NCI-H524 treated with DMSO at 0.1 percent for 48 hours (cell line): Measurements from ENCODE around the gene NEK4.

Experiments used
- DNase-seq: peaks from one replicate; lab custom pipeline; 2025; lab: John Stamatoyannopoulos, UW

Gene NEK4

DNA sequence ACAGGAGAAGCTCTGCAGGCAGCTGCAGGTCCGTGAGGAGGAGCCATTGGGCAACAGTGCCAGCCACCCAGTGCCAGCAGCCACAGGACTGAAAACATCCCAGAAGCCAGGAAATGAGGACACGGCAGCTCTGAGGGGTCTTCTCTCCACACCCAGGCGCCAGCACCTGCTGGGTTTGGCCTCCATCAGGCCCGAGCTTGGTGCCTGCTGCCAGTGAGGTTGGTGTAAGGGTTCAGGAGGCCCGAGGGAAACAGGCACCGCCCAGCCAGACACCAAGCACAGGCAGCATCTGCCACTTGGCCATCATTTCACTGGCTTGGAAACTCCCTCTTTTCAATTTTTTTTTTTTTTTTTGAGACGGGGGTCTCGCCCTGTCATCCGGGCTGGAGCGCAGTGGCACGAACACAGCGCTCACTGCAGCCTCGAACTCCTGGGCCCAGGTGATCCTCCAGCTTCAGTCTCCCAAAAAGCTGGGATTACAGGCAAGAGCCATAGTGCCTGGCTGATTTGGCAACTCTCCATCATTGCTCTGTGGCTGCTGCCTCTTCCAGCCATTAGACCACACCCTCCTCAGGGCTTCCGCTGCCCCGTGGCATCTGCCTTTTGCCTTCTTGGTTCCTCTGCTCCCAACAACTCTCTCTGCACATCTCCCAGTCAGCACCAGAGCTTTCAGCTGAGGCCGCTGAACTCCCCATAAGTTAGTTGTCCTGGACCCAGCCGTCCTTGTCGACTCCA, 22.4 kb upstream of the NEK4 start:
- DNase-seq, result no peak

DNA sequence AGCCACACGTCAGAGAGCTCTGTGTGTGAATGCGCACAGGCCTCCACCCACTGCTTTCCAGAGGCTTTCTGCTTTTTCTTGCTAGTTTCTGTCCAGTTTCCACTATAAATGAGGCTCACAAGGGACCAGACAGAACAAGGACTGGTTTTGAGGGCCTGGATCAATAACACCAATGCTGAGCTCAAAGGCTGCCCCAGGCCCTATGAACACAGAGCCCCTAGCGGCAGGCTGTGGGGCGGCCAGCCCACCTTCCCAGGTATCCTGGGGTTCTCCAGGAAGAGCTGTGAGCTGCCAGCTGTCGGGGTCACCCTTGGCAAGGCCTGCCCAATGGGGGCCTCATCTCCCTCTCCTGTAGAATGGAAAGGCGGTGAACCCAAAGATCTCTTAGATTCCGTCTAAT, 21.7 kb upstream of the NEK4 start:
- DNase-seq, result no peak

- DNase-seq, result no peak
Measured at GRCh38 chr3:52791928-52792327, 21.2 kb upstream of the NEK4 start.

GRCh38 chr3:52791366-52791765, 20.6 kb upstream of the NEK4 start:
- DNase-seq, result no peak

GRCh38 chr3:52790741-52791140, 20.0 kb upstream of the NEK4 start:
- no peak for DNase-seq

DNA sequence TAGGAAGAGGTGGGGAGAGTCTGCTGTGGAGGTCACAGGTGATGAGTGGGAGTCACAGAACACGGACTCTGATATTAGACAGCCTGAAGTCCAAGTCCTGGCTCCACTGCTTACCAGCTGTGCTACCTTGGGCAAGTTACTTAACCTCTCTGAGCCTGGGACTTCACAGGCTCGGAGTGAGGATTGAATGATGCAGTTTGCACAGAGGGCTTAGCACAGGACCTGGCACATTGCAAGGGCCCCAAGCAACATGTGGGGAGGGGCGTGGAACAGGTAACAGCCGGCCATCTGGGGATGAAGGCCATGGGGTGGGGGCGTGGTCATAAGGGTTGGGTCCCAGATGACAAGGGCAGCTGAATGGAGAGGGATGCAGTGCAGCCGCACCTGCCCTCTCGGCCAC, 19.6 kb upstream of the NEK4 start:
- DNase-seq, result no peak

DNA sequence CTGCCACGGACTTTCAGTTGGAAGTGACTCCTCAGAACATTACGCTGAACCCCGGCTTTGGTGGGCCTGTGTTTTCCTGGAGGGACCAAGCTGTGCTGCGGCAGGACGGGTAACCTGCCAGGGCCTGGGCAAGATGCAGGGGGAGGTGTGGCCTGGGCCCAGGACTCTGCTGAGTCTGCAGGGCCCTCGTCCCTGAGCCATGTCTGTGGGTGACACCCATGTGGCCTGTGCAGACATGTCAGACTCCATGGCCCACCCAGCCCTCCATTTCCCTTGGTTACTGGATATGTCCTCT, 19.0 kb upstream of the NEK4 start:
- DNase-seq, result no peak

DNA sequence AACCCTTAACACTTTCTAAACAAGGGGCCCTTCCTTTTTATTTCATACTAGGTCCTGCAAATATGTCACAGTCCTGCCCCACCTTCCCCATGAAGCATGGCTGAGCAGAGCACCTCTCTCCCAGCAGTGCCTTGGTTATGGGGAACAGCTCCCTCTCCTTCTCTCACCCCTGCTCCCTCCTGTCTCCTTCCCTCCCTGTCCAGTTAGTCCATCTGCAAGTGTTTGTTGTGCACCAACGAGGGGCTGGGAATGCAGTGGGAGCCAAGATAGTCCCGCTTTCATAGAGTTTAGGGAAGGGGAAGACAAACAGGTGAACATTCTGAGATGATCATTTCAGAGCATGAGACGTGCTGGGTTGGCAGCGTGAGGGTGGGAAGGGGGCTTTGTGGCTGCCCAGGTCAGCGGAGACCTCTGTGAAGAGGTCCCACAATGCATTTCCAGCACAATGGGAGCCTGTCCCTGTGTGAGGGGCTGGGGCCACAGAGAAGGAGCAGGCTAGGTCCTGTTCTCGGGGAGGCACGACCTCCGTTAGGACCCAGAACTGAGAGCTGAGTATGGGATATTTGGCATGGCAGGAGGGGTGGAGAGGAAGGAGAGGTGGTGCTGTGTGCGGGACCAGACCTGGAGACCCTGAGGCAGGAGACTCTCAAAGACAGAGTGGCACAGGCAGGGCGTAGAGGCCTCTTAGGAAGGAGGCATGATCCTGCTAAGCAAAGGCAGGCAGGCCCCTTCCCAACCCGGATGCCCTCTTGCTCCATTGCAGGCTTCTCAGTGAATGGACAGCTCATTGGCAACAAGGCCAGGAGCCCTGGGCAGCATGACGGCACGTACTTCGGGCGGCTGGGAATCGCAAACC, 18.4 kb upstream of the NEK4 start:
- no peak for DNase-seq

DNA sequence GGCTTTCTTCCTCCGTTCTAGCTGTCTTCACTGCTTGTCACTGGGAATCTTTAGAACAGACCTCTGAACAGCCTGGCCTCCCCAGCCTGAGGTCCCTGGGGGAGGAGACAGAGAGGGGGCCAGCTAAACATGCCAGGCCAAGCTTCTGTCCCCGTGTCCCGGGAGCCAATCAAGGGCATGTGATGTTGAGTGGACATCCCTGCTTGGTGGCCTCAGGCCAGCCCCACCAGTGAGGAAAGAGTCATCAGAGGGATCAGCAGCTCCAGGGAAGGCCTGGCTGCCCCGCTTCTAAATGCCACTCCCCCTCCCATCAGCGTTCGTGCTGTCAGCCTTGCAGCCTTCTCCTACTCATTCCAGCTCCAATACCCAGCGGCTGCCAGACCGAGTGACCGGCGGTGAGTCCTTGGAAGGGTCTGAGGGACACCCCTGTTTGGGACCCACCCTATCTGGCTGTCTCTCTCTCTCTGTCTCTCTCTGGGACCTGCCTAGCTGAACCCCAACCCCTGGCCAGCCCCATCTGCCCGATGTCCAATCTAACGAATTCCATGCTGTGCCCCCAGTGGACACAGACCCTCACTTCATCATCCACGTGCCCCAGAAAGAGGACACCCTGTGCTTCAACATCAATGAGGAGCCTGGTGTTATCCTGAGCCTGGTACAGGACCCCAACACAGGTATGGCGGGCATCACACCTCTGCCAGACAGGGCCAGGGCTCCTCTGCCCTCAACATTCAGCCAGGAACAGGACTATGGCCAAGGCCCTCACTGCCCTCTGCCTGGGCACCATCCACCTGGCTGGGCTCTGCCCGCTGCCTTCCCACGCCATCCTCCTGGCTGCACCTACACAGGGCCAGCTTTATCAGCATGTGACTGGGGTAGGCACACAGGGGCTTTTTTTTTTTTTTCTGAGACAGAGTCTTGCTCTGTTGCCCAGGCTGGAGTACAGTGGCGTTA, 17.2 kb upstream of the NEK4 start:
- DNase-seq, result no peak

- no peak for DNase-seq
Measured at GRCh38 chr3:52787246-52787645, 16.5 kb upstream of the NEK4 start.

- DNase-seq, result no peak
Measured at GRCh38 chr3:52786330-52787215, 15.8 kb upstream of the NEK4 start.

DNA sequence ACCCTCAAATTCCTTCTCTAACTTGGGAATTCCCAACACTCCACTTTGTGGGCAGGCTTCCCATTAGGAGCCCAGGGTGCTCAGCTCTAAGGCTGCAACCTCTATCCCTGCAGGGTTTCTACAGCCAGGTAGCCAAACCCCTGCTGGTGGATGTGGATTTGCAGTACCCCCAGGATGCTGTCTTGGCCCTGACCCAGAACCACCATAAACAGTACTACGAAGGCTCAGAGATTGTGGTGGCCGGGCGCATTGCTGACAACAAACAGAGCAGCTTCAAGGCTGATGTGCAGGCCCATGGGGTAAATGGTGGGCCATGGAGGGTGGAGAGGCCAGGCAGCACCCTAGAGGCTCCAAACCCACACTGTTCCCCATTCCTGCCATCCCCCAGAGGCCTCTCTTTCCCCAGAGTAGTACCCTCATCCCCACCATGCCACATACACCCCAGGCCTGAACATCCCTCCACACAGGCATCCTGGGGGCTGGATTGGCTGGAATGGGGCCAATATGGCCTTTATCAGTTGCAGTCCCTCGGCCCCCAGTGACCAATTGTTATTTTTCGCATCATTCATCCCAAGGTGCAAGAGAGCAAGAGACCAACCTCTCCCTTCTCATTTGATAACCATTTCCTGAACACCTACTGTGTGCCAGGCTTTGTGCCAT, 14.3 kb upstream of the NEK4 start:
- no peak for DNase-seq

GRCh38 chr3:52784021-52784621, 13.4 kb upstream of the NEK4 start:
- no peak for DNase-seq

DNA sequence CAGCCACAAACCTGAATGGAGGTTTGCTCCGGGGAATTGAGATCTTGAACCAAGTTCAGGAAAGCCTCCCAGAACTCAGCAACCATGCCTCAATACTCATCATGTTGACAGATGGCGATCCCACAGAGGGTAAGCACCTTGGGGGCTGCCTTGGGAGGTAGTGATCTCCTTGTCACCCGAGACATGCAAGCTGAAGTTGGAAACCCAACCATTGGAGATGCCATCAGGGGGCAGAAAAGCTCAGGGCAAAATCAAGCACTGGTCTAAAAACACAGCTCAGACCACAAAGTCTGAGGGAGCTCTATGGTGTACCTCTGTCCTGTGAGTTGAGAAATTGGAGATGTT, 12.4 kb upstream of the NEK4 start:
- DNase-seq, result no peak

- DNase-seq, result no peak
Measured at GRCh38 chr3:52782412-52783210, 11.9 kb upstream of the NEK4 start.

DNA sequence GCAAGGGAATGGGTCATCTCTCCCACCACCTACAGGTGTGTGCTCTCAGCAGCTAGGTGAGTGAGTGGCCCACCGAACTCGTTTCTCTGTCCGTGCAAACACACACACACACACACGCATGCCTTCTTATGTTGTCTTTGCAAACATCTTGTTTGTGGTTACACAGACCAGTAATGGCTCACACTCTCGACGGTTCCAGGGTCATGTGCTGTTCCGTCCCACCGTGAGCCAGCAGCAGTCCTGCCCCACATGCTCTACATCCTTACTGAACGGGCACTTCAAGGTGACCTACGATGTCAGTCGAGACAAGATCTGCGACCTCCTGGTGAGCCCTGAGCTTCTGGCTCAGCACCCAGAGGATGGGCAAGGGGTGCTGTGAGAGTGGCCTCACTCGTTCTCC, 11.0 kb upstream of the NEK4 start:
- no peak for DNase-seq

- no peak for DNase-seq
Measured at GRCh38 chr3:52779837-52780585, 9.3 kb upstream of the NEK4 start.

GRCh38 chr3:52779011-52779836, 8.5 kb upstream of the NEK4 start:
- DNase-seq, result no peak
